ENCODE data around the gene TMEM134.
"Not testable (repeated sequence)": the region's sequence is repeated elsewhere in the genome, so short reads cannot be mapped to it uniquely, and the experiment has no call there.

TMEM134 gene

DNA sequence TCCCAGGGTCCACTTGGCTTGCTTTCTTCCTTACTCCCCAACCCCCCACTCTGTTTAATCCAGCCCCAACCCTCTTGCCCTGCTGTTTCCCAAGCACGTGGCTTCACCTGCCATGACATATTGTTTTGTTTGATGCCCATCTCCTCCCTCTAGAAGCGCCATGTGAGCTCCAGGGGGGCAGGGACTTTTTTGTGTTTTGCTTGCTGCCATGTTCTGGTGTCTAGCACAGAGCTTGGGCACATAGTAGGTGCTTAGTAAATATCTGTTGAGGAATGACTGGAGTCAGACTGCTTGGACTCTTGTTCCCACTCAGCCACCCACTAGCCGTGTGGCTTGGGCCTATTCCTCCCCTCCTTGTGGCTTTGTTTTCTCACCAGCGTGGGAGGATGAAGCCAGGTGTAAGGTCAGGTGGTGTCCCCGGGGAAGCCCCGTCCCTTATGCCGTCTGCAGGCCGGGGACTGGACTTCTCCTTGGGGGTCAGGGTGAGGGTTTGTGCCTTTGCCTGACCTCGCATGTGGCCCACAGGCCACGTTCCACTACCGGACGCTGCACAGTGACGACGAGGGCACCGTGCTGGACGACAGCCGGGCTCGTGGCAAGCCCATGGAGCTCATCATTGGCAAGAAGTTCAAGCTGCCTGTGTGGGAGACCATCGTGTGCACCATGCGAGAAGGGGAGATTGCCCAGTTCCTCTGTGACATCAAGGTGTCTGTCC lies 17.6 kb upstream of the TMEM134 start:
- DNase-seq (ENCODE audit: low read depth, low spot score), result no peak
- no peak overlapping the region for H3K27ac ChIP-seq

DNA sequence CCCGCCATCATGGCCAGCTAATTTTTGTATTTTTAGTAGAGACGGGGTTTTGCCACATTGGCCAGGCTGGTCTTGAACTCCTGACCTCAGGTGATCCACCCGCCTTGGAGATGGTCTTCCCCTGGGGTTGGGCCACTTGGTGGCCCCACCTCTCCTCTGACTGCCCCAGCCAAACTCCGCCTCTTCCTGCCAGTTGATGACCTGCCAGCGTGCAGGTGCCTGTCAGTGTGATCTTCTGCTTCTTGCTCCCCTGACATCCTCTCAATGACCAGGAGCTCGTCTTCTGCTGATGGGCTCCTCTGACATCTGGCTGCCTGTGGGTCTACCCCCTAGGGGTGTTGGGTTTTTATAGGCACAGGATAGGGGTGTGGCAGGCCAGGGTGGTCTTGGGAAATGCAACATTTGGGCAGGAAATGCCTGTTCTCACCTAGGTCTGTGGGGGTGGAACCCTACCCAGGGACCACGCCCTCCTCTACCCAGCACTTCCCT lies 16.9 kb upstream of the TMEM134 start:
- H3K27ac ChIP-seq; DNase-seq (ENCODE audit: low read depth, low spot score): not testable (repeated sequence)

DNA sequence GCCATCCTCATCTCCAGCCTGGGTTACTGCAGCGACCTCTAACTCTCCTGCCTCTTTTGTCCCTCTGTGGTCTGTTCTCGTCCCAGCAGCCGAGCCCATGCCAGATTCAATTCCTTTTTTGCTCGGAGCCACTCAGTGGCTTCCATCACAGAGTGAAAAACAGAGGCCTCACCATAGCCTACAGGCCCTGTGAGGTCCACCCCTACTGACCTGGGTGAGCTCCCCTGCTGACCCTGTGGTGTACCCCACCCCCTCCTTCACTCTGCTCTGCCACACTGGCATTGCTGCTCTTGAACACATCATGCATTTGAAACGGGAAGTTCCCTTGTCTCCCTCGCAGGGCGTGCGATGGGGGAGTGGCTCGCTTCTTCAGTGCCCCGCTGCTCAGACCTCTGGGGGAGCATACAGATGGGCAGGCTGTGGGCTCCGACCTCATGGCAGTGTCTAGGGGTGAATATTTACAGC lies 15.8 kb upstream of the TMEM134 start:
- no peak for DNase-seq (ENCODE audit: low read depth, low spot score)
- no peak overlapping the region for H3K27ac ChIP-seq

DNA sequence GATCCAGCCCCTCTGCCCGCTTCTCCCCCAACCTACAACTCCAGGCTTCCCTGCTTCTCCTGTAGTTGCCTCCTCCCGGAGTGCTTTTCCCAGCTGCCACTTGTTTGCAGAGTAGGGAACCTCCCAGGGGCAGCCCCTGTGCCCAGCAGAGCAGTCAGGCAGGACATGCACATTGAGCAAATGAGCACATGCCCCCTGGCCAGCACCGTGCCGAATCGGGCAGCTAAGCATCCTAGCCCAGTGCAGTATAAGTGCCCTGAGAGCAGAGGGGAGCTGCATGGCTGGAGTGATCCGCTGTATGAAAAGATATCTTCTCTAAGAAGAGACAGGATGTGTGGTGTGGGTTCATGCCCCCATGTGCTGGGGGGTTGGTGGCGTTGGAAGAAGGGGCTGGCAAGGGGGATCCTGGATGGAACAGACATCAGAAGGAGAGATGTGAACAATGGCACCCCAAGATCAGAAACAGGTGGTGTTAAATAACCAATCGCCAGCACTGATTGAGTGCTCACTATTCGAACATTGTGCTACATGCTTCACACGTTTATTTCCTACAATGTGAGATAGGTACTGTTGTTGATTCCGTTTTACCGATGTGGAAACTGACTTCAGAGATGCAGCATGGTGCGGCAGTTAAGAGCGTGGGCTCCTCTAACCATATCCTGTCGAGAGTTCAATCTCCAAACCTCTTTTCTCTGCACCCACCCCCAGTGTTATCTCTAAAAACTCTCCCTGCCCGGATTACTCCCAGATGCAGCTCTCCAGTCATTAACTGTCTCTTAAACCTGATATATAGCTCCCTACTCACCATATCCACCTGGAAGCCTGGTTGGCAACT lies 15.0 kb upstream of the TMEM134 start:
- H3K27ac ChIP-seq, result no peak overlapping the region
- DNase-seq (ENCODE audit: low read depth, low spot score), result no peak

DNA sequence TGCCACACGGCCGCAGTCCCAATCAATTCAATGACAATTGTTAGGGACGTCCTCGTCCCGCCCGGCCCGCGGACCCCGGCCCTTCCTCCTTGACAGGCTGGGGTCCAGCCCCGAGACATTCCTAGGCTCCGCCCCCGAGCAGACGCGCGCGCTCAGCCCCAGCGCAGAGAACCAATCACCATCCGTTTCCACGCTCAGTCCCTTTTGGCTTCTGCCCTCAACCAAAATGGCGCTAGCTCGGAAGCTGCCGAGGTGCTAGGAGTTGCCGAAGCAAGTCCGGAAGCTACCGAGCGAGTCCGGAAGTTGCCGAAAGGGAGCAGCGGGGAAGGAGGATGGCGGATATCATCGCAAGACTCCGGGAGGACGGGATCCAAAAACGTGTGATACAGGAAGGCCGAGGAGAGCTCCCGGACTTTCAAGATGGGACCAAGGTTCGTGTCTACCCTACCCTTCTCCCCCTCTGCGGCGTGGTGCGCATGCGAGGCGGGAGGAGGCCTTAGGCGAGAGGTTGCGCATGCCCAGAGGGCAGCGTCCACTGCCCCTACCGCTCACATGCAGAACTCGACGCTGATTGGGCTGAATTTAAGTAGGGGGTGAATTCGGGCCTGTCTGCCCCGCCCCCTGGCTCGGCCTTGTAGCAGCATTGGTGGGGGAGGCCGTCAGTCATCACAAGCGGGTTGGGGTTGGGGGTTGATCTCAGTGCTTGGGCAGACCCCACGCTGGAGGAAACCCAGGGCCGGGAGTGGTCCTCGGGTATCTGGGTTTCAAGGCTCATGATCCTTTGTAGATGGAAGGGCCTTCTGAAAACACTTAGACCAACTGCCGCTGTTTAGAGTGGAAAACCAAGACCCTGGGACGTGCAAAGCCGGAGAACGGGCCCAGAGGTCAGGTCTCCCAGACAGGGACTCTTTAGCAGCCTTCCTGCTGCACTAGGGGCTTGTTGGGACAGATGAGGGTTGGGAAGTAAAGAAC lies 14.1 kb upstream of the TMEM134 start, which contains the start of gene AIP:
Gene AIP, plus strand, starts transcription at position 200 of the 972 bp plus-strand sequence. Its CDS starts 133 bp downstream, at position 333.
- DNase-seq (ENCODE audit: low read depth, low spot score), result peak; percentile 86
- peak within 1 kb of the TSS; percentile 56 for H3K27ac ChIP-seq

DNA sequence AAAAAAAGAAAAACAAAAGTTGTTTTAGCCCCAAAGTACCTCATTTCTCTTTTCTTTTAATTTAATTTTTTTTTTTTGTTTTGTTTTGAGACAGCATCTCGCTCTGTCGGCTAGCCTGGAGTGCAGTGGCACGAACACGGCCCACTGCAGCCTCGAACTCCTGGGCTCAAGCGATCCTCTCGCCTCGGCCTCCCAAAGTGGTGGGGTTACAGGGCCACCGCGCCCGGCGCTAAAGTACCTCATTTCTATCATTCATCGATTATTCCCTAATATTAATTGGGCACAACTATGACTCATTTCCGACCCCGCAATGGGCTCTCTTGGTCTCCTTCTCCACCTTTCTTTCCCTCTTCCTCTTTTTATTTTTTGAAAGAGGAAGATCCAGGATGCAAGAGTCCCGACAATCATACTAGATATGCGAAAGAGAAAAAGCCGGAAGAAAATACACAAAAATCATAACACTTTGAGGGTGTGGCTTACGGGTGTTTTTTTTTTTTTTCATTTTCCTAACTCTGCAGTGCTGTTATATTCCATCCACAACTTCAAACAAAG lies 13.3 kb upstream of the TMEM134 start:
- H3K27ac ChIP-seq, result peak overlapping the region; percentile 56

DNA sequence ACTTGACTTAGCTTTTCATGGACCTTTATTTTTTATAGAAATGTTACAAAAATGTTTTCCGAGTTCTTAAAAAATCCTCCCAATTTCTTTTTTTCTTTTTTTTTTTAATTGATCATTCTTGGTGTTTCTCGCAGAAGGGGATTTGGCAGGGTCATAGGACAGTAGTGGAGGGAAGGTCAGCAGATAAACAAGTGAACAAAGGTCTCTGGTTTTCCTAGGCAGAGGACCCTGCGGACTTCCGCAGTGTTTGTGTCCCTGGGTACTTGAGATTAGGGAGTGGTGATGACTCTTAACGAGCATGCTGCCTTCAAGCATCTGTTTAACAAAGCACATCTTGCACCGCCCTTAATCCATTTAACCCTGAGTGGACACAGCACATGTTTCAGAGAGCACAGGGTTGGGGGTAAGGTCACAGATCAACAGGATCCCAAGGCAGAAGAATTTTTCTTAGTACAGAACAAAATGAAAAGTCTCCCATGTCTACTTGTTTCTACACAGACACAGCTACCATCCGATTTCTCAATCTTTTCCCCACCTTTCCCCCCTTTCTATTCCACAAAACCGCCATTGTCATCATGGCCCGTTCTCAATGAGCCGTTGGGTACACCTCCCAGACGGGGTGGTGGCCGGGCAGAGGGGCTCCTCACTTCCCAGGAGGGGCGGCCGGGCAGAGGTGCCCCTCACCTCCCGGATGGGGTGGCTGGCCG lies 8.4 kb upstream of the TMEM134 start:
- not testable (repeated sequence) for H3K27ac ChIP-seq; DNase-seq (ENCODE audit: low read depth, low spot score)

More for the DNA sequence above, 13.3 kb upstream of the TMEM134 start:
- no peak for DNase-seq (ENCODE audit: low read depth, low spot score)

DNA sequence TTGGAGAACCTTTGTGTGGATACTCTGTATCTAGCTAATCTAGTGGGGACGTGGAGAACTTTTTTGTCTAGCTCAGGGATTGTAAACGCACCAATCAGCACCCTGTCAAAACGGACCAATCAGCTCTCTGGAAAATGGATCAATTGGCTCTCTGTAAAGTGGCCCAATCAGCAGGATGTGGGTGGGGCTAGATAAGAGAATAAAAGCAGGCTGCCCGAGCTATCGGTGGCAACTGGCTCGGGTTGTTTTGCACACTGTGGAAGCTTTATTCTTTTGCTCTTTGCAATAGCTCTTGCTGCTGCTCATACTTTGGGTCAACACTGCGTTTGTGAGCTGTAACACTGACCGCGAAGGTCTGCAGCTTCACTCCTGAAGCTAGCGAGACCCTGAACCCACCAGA lies 7.6 kb upstream of the TMEM134 start:
- not testable (repeated sequence) for DNase-seq (ENCODE audit: low read depth, low spot score); H3K27ac ChIP-seq

DNA sequence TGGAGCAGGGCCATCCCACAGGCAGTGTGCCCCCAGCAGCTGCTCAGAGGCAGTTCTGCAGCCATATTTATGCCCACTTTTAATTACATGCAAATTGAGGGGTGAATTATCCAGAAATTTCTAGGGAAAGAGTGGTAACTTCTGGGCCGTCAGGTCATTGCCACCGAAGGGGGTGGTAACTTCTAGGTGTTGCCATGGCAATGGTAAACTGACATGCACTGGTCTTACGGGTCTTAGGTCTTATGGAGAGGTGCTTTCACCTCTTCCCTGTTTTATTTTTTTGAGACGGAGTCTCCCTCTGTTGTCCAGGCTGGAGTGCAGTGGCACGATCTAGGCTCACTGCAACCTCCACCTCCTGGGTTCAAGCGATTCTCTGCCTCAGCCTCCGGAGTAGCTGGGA lies 3.8 kb upstream of the TMEM134 start:
- DNase-seq (ENCODE audit: low read depth, low spot score), result no peak
- no peak overlapping the region for H3K27ac ChIP-seq

DNA sequence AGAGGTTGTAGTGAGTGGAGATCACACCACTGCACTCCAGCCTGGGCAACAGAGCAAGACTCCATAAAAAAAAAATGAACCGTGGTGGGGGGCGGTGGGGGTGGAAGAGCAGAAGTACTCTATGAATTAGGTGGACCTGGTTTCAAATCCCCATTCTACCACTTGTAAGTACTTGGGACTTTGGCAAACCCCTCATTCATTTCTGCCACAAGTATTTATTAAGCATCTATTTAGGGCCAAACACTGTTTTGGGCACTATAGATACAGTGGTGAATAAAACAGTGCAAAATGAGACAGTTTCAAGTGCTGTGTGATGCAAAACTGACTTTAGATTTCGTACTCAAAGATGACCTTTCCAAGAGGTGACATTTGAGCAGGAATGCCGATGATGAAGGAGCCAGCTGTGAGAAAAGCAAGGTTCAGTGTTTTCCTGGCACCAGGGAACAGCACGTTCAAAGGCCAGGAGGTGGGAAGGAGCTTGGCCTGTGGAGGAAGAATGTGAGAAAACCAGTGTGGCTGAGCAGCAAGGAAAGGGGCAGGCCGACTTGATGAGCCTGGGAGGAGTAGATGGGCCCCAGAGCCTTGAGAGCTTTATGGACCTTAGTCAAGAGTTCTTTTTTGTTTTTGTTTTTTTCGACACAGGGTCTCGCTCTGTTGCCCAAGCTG lies 1.4 kb upstream of the TMEM134 start:
- H3K27ac ChIP-seq, result no peak overlapping the region
- DNase-seq (ENCODE audit: low read depth, low spot score), result no peak

DNA sequence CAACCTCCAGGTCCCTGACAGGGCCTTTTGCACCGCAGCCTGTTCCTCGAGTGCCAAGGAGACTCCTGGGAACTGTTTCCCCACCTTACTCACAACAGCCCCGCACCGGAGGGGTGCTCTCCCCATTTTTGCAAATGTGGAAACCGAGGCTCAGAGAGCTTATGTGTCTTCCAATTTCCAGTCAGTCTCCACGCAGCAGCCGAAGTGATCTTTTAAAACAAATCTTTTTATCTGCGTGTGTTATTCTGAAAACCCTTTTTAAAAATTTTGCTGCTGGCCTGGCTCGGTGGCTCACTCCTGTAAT lies 409 bp upstream of the TMEM134 start:
- no peak for DNase-seq (ENCODE audit: low read depth, low spot score)

DNA sequence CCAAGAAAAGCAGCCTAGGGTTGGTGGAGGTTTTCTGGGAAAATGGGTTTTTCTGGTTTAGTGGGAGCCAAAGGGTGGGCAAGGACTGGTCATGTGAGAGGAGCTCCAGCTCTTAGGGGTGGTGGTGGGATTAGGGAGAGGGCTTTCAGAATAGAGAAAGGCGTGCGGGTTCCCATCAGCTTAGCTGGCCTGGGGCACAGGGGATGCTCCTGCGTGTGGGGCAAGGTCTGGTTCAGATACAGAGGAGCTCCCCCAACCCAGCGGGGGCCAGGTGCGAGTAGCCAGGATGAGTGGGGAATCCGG lies 644 bp downstream of the TMEM134 start:
- H3K27ac ChIP-seq, result peak overlapping the region; percentile 87
- DNase-seq (ENCODE audit: low read depth, low spot score), result no peak

More for the DNA sequence above, 409 bp upstream of the TMEM134 start:
- peak overlapping the region; percentile 87 for H3K27ac ChIP-seq

DNA sequence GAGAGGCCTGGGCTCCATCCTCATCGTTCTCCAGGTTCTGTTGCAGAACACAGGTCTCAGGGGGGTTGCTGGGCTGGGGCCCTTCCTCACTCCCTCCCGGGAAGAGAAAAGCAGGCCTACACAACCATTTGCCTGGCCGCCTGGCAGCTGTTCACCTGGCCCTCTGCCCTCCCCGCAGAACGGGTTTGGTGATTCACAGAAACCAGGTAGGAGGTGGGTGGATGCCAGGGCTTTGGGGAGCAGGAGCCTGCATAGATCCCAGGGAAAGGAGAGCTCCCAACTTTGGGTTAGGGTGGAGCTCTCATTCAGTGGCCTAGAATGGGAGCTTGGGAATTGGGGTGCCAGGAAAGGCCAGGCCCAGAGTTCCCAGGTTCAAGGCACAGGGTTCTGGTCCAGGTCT lies 995 bp downstream of the TMEM134 start:
- DNase-seq (ENCODE audit: low read depth, low spot score), result peak; percentile 60
- peak overlapping the region; percentile 87 for H3K27ac ChIP-seq

DNA sequence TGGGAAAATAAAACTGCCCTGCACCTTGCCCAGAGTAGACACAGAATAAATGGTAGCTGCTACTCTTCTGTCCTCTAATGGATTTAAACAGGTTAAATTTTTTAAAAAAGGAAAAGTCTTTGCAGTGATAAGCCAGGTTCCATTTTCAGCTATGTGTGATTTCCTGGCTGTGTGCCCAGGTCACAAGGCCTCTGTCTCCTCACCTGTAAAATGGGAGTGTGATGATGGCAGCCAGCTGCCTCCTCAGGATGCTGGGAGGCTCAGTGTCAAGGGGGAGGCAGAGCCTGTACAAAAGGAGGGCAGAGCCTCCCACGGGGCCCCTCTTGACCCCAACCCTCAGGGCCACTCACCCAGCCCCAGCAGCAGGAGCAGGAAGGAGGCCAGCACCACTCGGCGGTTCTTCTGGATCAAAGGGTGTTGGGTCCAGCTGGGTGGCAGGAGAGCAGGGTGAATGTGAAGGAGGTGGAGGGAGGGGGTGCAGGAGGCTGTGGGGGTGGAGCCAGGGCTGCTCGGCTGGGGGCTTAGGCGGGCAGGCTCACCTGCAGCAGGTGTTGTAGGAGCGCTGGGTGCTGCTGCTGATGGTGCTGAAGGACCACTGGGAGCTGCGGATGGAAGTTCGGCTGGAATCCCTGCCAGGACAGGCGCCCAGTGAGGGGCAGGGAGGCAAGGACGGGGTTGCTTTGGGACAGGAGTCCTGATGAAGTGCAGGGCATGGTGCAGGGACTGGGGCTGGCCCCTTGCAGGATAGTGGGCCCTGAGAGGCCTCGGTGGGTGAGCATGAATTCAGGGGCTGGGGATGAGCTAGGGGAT lies 1.9 kb downstream of the TMEM134 start:
- peak overlapping the region; percentile 87 for H3K27ac ChIP-seq
- DNase-seq (ENCODE audit: low read depth, low spot score), result no peak

DNA sequence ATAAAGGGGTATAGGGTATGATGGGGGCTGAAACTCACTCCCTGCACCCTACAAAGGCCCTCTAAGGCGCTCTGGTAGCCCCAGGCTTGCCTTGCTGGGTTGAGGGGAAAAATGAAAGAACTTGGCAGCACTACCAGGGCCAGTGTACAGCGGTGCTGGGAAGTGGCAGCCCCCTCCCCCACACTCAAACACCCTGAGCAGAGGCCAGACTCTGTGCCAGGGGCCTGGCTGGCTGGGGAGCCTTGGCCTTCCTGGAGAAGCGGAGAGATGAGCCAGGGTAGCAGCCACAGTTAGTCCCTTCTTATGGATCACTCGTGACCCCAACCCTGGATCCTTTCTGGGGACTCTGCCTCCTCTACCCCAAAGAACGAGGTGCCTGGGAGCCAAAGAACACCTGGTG lies 2.7 kb downstream of the TMEM134 start:
- DNase-seq (ENCODE audit: low read depth, low spot score), result no peak
- no peak overlapping the region for H3K27ac ChIP-seq

DNA sequence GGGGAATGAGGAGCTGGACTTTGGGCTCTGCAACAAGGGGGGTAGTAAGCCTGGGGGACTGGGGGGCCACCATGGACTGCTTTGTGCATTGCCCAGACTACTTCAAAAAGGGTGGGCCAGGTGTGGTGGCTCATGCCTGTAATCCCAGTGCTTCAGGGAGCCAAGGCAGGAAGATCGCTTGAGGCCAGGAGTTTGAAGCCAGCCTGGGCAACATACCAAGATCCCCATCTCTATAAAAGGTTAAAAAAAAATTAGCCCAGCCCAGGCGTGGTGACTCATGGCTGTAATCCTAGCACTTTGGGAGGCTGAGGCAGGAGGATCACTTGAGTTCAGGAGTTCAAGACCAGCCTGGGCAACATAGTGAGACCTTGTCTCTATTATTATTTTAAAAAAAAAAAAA lies 3.5 kb downstream of the TMEM134 start:
- H3K27ac ChIP-seq, result peak overlapping the region; percentile 91
- not testable (repeated sequence) for DNase-seq (ENCODE audit: low read depth, low spot score)

DNA sequence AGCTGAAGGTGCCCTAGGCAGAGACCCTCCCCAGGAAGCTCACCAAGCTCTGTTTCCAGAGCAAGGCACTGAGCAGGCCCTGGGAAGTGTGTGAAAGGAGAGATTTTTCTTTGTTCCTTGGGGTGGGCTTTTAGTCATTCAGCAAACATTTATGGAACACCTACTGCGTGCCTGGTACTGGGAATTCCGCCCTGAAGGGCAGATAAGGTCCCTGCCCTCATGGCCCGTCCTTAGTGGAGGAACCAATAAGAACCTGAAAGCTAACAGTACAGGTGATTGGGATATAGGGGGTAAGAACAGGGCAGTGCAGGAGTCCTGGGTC lies 3.9 kb downstream of the TMEM134 start:
- DNase-seq (ENCODE audit: low read depth, low spot score), result no peak
- H3K27ac ChIP-seq, result peak overlapping the region; percentile 91
